Measurements from ENCODE around the gene MYO9A. TPM values are rescaled to one million over a fixed set of nuclear protein-coding genes. Genes with fewer than 3 reads are reported as not detected.

The MYO9A gene
- total and polyA plus RNA-seq, 10 of the 15 experiments (the other 5 are each of a cell fraction or from before 2014, with no cell fraction given), result 3.3 to 25.3 (median 12.2) TPM

GRCh38 chr15:72078887-72079286 is 39.1 kb downstream of the MYO9A start (continued):
- peak; percentile 68 to 76; a peak in 3 of 4 replicates for TF ChIP-seq EP300 (IDR thresholded peaks at IDR 0.05; ENCODE audit: borderline replicate concordance in 1 of 2, control insufficient read depth in 1 of 2, low read depth in 2 of 2, low read length in 2 of 2)
- TF ChIP-seq RELB (IDR thresholded peaks at IDR 0.05; ENCODE audit: low read depth), result peak; percentile 71
- no peak for TF ChIP-seq BCL3 (IDR thresholded peaks at IDR 0.05; ENCODE audit: borderline replicate concordance, insufficient read depth, low read depth, low read length, poor library complexity, severe bottlenecking)
- TF ChIP-seq RAD51 (IDR thresholded peaks at IDR 0.05), result no peak
- no peak for TF ChIP-seq SIN3A (IDR thresholded peaks at IDR 0.05; ENCODE audit: low read depth, low read length)
- no peak for TF ChIP-seq NR2C2 (IDR thresholded peaks at IDR 0.05; ENCODE audit: borderline replicate concordance, control insufficient read depth, insufficient read length, low read depth)
- TF ChIP-seq MEF2A (IDR thresholded peaks at IDR 0.05; ENCODE audit: insufficient read depth, low read depth, low read length), result peak; percentile 55; the same call in 1 of the 2 replicates
- peak; percentile 58; the same call in 1 of the 2 replicates for TF ChIP-seq CBFB (IDR thresholded peaks at IDR 0.05; ENCODE audit: low read depth)
- TF ChIP-seq, protein P1, sequence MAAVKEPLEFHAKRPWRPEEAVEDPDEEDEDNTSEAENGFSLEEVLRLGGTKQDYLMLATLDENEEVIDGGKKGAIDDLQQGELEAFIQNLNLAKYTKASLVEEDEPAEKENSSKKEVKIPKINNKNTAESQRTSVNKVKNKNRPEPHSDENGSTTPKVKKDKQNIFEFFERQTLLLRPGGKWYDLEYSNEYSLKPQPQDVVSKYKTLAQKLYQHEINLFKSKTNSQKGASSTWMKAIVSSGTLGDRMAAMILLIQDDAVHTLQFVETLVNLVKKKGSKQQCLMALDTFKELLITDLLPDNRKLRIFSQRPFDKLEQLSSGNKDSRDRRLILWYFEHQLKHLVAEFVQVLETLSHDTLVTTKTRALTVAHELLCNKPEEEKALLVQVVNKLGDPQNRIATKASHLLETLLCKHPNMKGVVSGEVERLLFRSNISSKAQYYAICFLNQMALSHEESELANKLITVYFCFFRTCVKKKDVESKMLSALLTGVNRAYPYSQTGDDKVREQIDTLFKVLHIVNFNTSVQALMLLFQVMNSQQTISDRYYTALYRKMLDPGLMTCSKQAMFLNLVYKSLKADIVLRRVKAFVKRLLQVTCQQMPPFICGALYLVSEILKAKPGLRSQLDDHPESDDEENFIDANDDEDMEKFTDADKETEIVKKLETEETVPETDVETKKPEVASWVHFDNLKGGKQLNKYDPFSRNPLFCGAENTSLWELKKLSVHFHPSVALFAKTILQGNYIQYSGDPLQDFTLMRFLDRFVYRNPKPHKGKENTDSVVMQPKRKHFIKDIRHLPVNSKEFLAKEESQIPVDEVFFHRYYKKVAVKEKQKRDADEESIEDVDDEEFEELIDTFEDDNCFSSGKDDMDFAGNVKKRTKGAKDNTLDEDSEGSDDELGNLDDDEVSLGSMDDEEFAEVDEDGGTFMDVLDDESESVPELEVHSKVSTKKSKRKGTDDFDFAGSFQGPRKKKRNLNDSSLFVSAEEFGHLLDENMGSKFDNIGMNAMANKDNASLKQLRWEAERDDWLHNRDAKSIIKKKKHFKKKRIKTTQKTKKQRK (IDR thresholded peaks at IDR 0.05; ENCODE audit: low read depth, low read length), result no peak
- TF ChIP-seq POLR2A (IDR thresholded peaks at IDR 0.05; ENCODE audit: low read depth, low read length), result no peak
- no peak for TF ChIP-seq ESRRA (IDR thresholded peaks at IDR 0.05; ENCODE audit: low read length)
- no peak for TF ChIP-seq RFX5 (IDR thresholded peaks at IDR 0.05; ENCODE audit: low read depth, low read length)
- no peak for TF ChIP-seq STAT3 (IDR thresholded peaks at IDR 0.05; ENCODE audit: low read depth, low read length)
- no peak for TF ChIP-seq ZNF217 (IDR thresholded peaks at IDR 0.05)
- TF ChIP-seq MYB (IDR thresholded peaks at IDR 0.05; ENCODE audit: borderline replicate concordance, low read depth, low read length), result no peak
- TF ChIP-seq, protein P2, sequence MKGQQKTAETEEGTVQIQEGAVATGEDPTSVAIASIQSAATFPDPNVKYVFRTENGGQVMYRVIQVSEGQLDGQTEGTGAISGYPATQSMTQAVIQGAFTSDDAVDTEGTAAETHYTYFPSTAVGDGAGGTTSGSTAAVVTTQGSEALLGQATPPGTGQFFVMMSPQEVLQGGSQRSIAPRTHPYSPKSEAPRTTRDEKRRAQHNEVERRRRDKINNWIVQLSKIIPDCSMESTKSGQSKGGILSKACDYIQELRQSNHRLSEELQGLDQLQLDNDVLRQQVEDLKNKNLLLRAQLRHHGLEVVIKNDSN (IDR thresholded peaks at IDR 0.05; ENCODE audit: borderline replicate concordance, extremely low read length, insufficient read depth, low read depth, low read length), result no peak
- no peak for TF ChIP-seq CREB1 (IDR thresholded peaks at IDR 0.05; ENCODE audit: low read depth)
- TF ChIP-seq SRF (IDR thresholded peaks at IDR 0.05; ENCODE audit: low read depth in 2 of 2, low read length in 2 of 2), result no peak
- TF ChIP-seq SUPT20H (IDR thresholded peaks at IDR 0.05; ENCODE audit: borderline replicate concordance, control insufficient read depth, low read depth, low read length), result no peak
- no peak for TF ChIP-seq ZZZ3 (IDR thresholded peaks at IDR 0.05; ENCODE audit: control insufficient read depth, insufficient read length, low read depth)
- TF ChIP-seq NFIC (IDR thresholded peaks at IDR 0.05; ENCODE audit: low read depth, low read length), result peak; percentile 76
- TF ChIP-seq IKZF2 (IDR thresholded peaks at IDR 0.05), result peak; percentile 87 to 91
- no peak for TF ChIP-seq MXI1 (IDR thresholded peaks at IDR 0.05; ENCODE audit: low read depth, low read length)
- no peak for TF ChIP-seq LARP7 (IDR thresholded peaks at IDR 0.05)
- TF ChIP-seq SREBF2 (IDR thresholded peaks at IDR 0.05; ENCODE audit: low read length), result no peak
- no peak for TF ChIP-seq FOS (IDR thresholded peaks at IDR 0.05; ENCODE audit: borderline replicate concordance, extremely low read depth, insufficient read length)

All from GM12878 (cell line).